AG09319 (cell line): ENCODE data around the gene TAF6.

ENCODE experiments used
- DNase-seq: peaks from one replicate; pipeline ENCODE4 v3.0.0-alpha.2; 2010; ENCODE audit warnings: low read depth; ENCODE audit errors: extremely low read depth
- CTCF ChIP-seq: IDR thresholded peaks from 2 replicates; pipeline ENCODE4 v1.5.1; 2011; ENCODE audit warnings: low read depth, mild to moderate bottlenecking, inconsistent platforms, low read length, moderate library complexity

Gene TAF6

DNA sequence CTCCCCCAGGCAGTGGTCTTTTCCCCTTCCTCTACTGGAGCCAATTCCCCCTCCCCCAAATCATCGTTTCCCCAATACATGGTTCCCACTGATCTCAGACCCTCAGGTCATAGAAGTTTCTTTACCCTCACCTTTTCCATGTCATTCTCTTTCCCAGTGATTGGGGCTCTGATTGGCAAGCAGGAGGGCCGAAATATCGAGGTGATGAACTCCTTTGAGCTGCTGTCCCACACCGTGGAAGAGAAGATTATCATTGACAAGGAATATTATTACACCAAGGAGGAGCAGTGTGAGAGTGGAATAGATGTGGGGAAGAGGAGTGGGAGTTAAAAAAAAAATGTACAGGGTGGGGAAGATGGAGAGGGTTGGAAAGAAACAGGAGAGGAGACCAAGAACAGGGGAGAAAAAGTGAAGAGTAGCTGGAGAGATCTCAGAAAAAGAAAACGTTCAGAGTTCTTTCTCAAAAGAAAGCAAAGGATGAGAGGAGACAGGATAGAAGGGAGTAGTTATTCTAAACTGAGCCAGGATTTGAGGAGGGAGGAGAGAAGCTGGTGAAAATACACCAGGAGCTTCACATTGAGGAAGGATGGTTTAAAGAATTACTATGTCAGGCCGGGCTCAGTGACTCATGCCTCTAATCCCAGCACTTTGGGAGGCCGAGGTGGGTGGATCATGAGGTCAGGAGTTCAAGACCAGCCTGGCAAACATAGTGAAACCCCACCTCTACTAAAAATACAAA is 29.5 kb downstream of the TAF6 start:
- no peak for DNase-seq
- TF ChIP-seq CTCF, result no peak

DNA sequence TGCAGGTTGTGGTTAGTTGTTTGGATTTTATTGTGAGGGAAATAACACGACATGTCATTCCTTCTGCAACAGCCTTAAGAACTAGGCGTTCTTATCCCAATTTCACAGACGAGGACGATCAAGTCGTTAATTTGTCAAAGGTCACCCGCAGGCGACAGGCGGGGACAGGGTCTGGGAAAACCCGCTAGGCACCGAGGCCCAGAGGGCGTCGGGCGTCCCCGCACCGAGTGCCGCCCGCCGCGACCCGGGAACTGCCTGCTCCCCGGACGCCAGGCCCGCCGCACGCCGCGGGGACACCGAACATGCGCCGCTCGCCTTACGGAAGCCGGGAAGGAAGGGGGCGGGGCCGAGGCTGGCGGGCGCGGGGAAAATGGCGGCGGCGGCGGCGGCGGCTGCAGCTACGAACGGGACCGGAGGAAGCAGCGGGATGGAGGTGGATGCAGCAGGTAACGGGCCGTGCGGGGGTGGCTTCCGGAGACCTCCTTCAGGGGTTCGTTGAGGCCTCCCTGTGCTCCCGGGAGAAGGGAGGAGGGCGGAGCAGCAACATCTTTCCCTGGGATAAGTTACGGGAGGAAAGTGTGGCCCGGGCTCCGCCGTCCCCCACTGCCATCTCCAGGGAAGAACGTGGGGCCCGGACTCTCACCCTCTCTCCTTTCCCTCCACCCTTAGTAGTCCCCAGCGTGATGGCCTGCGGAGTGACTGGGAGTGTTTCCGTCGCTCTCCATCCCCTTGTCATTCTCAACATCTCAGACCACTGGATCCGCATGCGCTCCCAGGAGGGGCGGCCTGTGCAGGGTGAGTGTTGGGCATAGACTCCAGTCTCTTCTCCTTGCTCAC is 30.3 kb downstream of the TAF6 start, which contains the start of gene COPS6:
COPS6 (plus strand) TSS at position 349 of the 837 bp plus-strand sequence; CDS start at position 371, 22 bp downstream.
- DNase-seq, result no peak
- TF ChIP-seq CTCF, result no peak

GRCh38 chr7:100088095-100088620 is 31.0 kb downstream of the TAF6 start:
- TF ChIP-seq CTCF, result no peak
- no peak for DNase-seq

GRCh38 chr7:100087055-100087750 is 32.0 kb downstream of the TAF6 start:
- DNase-seq, result peak; percentile 87
- TF ChIP-seq CTCF, result no peak

DNA sequence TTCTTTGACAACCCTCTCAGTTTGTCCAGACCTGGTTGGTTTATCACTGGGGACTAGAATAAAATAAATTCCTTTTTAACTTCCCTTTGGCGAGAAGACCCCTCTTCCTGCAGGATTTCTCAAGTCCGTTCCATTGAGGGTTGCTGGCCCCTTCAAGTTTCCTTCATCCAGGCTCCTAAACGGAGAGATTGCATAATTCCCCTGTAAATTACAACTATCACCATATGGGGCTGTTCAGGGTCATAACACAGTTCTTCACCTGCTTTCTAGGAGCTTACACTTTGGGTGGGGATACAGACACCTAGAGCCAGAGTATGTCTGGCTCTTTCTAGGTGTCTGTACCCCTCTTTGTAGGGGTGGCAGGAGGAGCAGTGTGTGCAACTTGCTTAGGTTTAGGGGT is 33.6 kb downstream of the TAF6 start:
- DNase-seq, result no peak
- TF ChIP-seq CTCF, result no peak

DNA sequence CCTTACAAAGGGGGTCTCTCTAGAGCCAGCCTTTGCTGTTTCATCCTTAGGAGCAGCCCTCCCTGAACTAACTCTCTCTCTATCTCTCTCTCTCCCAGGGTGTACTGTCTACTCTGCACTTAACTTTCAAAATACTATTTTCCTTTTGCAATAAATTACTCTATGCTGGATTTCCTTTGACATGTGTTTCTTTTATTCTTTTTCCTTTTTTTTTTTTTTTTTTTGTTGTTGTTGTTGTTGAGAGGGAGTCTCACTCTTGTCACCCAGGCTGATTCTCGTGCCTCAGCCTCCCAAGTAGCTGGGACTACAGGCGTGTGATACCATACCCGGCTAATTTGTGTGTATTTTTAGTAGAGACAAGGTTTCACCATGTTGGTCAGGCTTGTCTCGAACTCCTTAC is 36.2 kb downstream of the TAF6 start:
- TF ChIP-seq CTCF, result no peak
- DNase-seq, result no peak
